Measurements from ENCODE around the gene LMAN2.

Gene LMAN2

GRCh38 chr5:177393990-177394389 is 42.5 kb upstream of the LMAN2 start:
- intact Hi-C loops (cut with DNase I; ENCODE audit: low total_unique reads), result loop anchor here (5.0 kb wide), 1 partner anchor 108 kb away; no protein-coding TSS in a partner anchor
- Histone ChIP-seq H3K27ac (no peak overlapping the region), H3K4me1 (peaks cover 0 to 6% (median 0%) of the 10 kb centered on the region in 4 donors), H3K4me3 (no peak overlapping the region), H3K27me3 (peaks cover 0 to 47% of the 10 kb centered on the region in 2 donors), H3K36me3 (no peaks in the 10 kb centered on the region), H3K9me3 (no peaks in the 10 kb centered on the region)
- no peak for DNase-seq
- no peak for TF ChIP-seq CTCF (IDR thresholded peaks at IDR 0.05)

GRCh38 chr5:177393206-177393765 is 41.8 kb upstream of the LMAN2 start:
- TF ChIP-seq CTCF (IDR thresholded peaks at IDR 0.05), result no peak
- H3K4me3 ChIP-seq, result no peak overlapping the region
- intact Hi-C loops (cut with DNase I; ENCODE audit: low total_unique reads), result loop anchor here (5.0 kb wide), 1 partner anchor 109 kb away; no protein-coding TSS in a partner anchor
- peaks cover 0 to 6% (median 0%) of the 10 kb centered on the region in 4 donors for H3K4me1 ChIP-seq
- no peak for DNase-seq
- H3K27me3 ChIP-seq, result peaks cover 0 to 47% of the 10 kb centered on the region in 2 donors
- no peaks in the 10 kb centered on the region for H3K9me3 ChIP-seq
- H3K27ac ChIP-seq, result no peak overlapping the region
- H3K36me3 ChIP-seq, result no peaks in the 10 kb centered on the region

GRCh38 chr5:177392765-177393164 is 41.3 kb upstream of the LMAN2 start:
- peaks cover 0 to 6% (median 0%) of the 10 kb centered on the region in 4 donors for H3K4me1 ChIP-seq
- H3K36me3 ChIP-seq, result no peaks in the 10 kb centered on the region
- H3K27me3 ChIP-seq, result peaks cover 0 to 46% of the 10 kb centered on the region in 2 donors
- no peaks in the 10 kb centered on the region for H3K9me3 ChIP-seq
- TF ChIP-seq CTCF (IDR thresholded peaks at IDR 0.05), result no peak
- H3K27ac ChIP-seq, result no peak overlapping the region
- no peak for DNase-seq
- intact Hi-C loops (cut with DNase I; ENCODE audit: low total_unique reads), result loop anchor here (5.0 kb wide), 1 partner anchor 110 kb away; no protein-coding TSS in a partner anchor
- no peak overlapping the region for H3K4me3 ChIP-seq

GRCh38 chr5:177390363-177391300 is 39.2 kb upstream of the LMAN2 start:
- peak; percentile 72 to 86 for DNase-seq
- intact Hi-C loops (cut with DNase I; ENCODE audit: low total_unique reads), result loop anchor here (2.0 to 5.0 kb wide), 2 partner anchors 62 to 112 kb away; no protein-coding TSS in a partner anchor
- H3K27ac ChIP-seq, result no peak overlapping the region

More at GRCh38 chr5:177390363-177391300, 39.2 kb upstream of the LMAN2 start:
- Histone ChIP-seq H3K36me3 (no peaks in the 10 kb centered on the region), H3K4me3 (no peak overlapping the region), H3K4me1 (peaks cover 0 to 6% (median 0%) of the 10 kb centered on the region in 4 donors), H3K9me3 (no peaks in the 10 kb centered on the region), H3K27me3 (peaks cover 0 to 40% of the 10 kb centered on the region in 2 donors)
- TF ChIP-seq CTCF (IDR thresholded peaks at IDR 0.05), result peak; percentile 95 to 99

All from tibial artery (tissue), 4 donors.